ENCODE results near the gene EML1. TPM values are rescaled to one million over a fixed set of nuclear protein-coding genes. Genes with fewer than 3 reads are reported as not detected.

The EML1 gene
- total and polyA plus RNA-seq, 7 experiments from 2014 or later, result not detected

GRCh38 chr14:99808515-99808914 lies 15.3 kb downstream of the EML1 start:
- Mint-ChIP-seq H3K4me3 (no peak overlapping the region), H3K27ac (no peak overlapping the region), H3K9me3 (no peaks in the 10 kb centered on the region), H3K27me3 (peaks cover 4 to 31% (median 19%) of the 10 kb centered on the region in 5 donors), H3K36me3 (no peaks in the 10 kb centered on the region), H3K4me1 (no peaks in the 10 kb centered on the region)
- CTCF ChIA-PET, result no interaction called here
- no peaks in the 10 kb centered on the region for H3K4me1 ChIP-seq (ENCODE audit: control insufficient read depth in 2 of 2, insufficient read depth in 2 of 2, low read length in 2 of 2)
- no peak for DNase-seq
- no peaks in the 10 kb centered on the region for H3K9me3 ChIP-seq (ENCODE audit: control insufficient read depth in 2 of 3, low read length in 3 of 3)
- POLR2A ChIA-PET, result no interaction called here
- no peak for ATAC-seq
- H3K4me3 ChIP-seq (ENCODE audit: low read length), result no peak overlapping the region
- H3K36me3 ChIP-seq (ENCODE audit: control insufficient read depth in 2 of 3, insufficient read depth in 3 of 3, low read length in 3 of 3), result no peaks in the 10 kb centered on the region
- intact Hi-C loops (cut with micrococcal nuclease), result no loop called here
- peaks cover 0 to 5% of the 10 kb centered on the region in 2 donors for H3K27me3 ChIP-seq (ENCODE audit: control insufficient read depth in 2 of 2, insufficient read depth in 2 of 2, low read length in 2 of 2)
- H3K27ac ChIP-seq (ENCODE audit: low read depth, low read length), result no peak overlapping the region

GRCh38 chr14:99809360-99809759 lies 16.1 kb downstream of the EML1 start:
- Mint-ChIP-seq H3K4me1 (no peaks in the 10 kb centered on the region), H3K4me3 (no peak overlapping the region), H3K9me3 (no peaks in the 10 kb centered on the region), H3K27me3 (peaks cover 4 to 35% (median 20%) of the 10 kb centered on the region in 5 donors), H3K27ac (no peak overlapping the region), H3K36me3 (no peaks in the 10 kb centered on the region)
- ChIA-PET POLR2A (no interaction called here), CTCF (no interaction called here)
- Histone ChIP-seq H3K4me3 (ENCODE audit: low read length) (no peak overlapping the region), H3K27ac (ENCODE audit: low read depth, low read length) (no peak overlapping the region), H3K4me1 (ENCODE audit: control insufficient read depth in 2 of 2, insufficient read depth in 2 of 2, low read length in 2 of 2) (no peaks in the 10 kb centered on the region), H3K36me3 (ENCODE audit: control insufficient read depth in 2 of 3, insufficient read depth in 3 of 3, low read length in 3 of 3) (no peaks in the 10 kb centered on the region), H3K27me3 (ENCODE audit: control insufficient read depth in 2 of 2, insufficient read depth in 2 of 2, low read length in 2 of 2) (peaks cover 0 to 5% of the 10 kb centered on the region in 2 donors), H3K9me3 (ENCODE audit: control insufficient read depth in 2 of 3, low read length in 3 of 3) (no peaks in the 10 kb centered on the region)
- intact Hi-C loops (cut with micrococcal nuclease), result no loop called here
- no peak for ATAC-seq
- no peak for DNase-seq

GRCh38 chr14:99809859-99810558 lies 16.8 kb downstream of the EML1 start:
- peaks cover 0 to 5% of the 10 kb centered on the region in 2 donors for H3K27me3 ChIP-seq (ENCODE audit: control insufficient read depth in 2 of 2, insufficient read depth in 2 of 2, low read length in 2 of 2)
- H3K9me3 Mint-ChIP-seq, result no peaks in the 10 kb centered on the region
- no peak overlapping the region for H3K27ac Mint-ChIP-seq
- ChIA-PET POLR2A (no interaction called here), CTCF (no interaction called here)
- ATAC-seq (no peak), DNase-seq (no peak)
- H3K4me3 Mint-ChIP-seq, result no peak overlapping the region
- intact Hi-C loops (cut with micrococcal nuclease), result no loop called here
- H3K4me3 ChIP-seq (ENCODE audit: low read length), result no peak overlapping the region
- no peaks in the 10 kb centered on the region for H3K9me3 ChIP-seq (ENCODE audit: control insufficient read depth in 2 of 3, low read length in 3 of 3)
- H3K4me1 ChIP-seq (ENCODE audit: control insufficient read depth in 2 of 2, insufficient read depth in 2 of 2, low read length in 2 of 2), result no peaks in the 10 kb centered on the region
- no peaks in the 10 kb centered on the region for H3K36me3 ChIP-seq (ENCODE audit: control insufficient read depth in 2 of 3, insufficient read depth in 3 of 3, low read length in 3 of 3)
- H3K27ac ChIP-seq (ENCODE audit: low read depth, low read length), result no peak overlapping the region
- no peaks in the 10 kb centered on the region for H3K4me1 Mint-ChIP-seq
- peaks cover 6 to 33% (median 20%) of the 10 kb centered on the region in 5 donors for H3K27me3 Mint-ChIP-seq
- H3K36me3 Mint-ChIP-seq, result no peaks in the 10 kb centered on the region

- no peak for DNase-seq
- no peaks in the 10 kb centered on the region for H3K36me3 Mint-ChIP-seq
- Histone ChIP-seq H3K9me3 (ENCODE audit: control insufficient read depth in 2 of 3, low read length in 3 of 3) (no peaks in the 10 kb centered on the region), H3K27ac (ENCODE audit: low read depth, low read length) (no peak overlapping the region), H3K4me3 (ENCODE audit: low read length) (no peak overlapping the region), H3K4me1 (ENCODE audit: control insufficient read depth in 2 of 2, insufficient read depth in 2 of 2, low read length in 2 of 2) (no peaks in the 10 kb centered on the region), H3K27me3 (ENCODE audit: control insufficient read depth in 2 of 2, insufficient read depth in 2 of 2, low read length in 2 of 2) (peaks cover 0 to 5% of the 10 kb centered on the region in 2 donors), H3K36me3 (ENCODE audit: control insufficient read depth in 2 of 3, insufficient read depth in 3 of 3, low read length in 3 of 3) (no peaks in the 10 kb centered on the region)
- intact Hi-C loops (cut with micrococcal nuclease), result no loop called here
- no peak overlapping the region for H3K27ac Mint-ChIP-seq
- ATAC-seq, result no peak
- H3K27me3 Mint-ChIP-seq, result peaks cover 1 to 37% (median 20%) of the 10 kb centered on the region in 5 donors
- H3K9me3 Mint-ChIP-seq, result no peaks in the 10 kb centered on the region
- no peaks in the 10 kb centered on the region for H3K4me1 Mint-ChIP-seq
- H3K4me3 Mint-ChIP-seq, result no peak overlapping the region
- CTCF ChIA-PET, result no interaction called here
- POLR2A ChIA-PET, result no interaction called here
Measured at GRCh38 chr14:99810559-99810874, 17.3 kb downstream of the EML1 start.

- Histone ChIP-seq H3K4me3 (ENCODE audit: low read length) (no peak overlapping the region), H3K9me3 (ENCODE audit: control insufficient read depth in 2 of 3, low read length in 3 of 3) (no peaks in the 10 kb centered on the region), H3K4me1 (ENCODE audit: control insufficient read depth in 2 of 2, insufficient read depth in 2 of 2, low read length in 2 of 2) (no peaks in the 10 kb centered on the region), H3K27me3 (ENCODE audit: control insufficient read depth in 2 of 2, insufficient read depth in 2 of 2, low read length in 2 of 2) (peaks cover 0 to 5% of the 10 kb centered on the region in 2 donors), H3K36me3 (ENCODE audit: control insufficient read depth in 2 of 3, insufficient read depth in 3 of 3, low read length in 3 of 3) (no peaks in the 10 kb centered on the region), H3K27ac (ENCODE audit: low read depth, low read length) (no peak overlapping the region)
- POLR2A ChIA-PET, result interaction anchor here (0.6 kb wide), 1 partner anchor 373 kb away, joined by 4 read pairs; no protein-coding TSS in a partner anchor
- H3K27ac Mint-ChIP-seq, result no peak overlapping the region
- CTCF ChIA-PET, result no interaction called here
- DNase-seq (no peak), ATAC-seq (no peak)
- no peaks in the 10 kb centered on the region for H3K4me1 Mint-ChIP-seq
- no peaks in the 10 kb centered on the region for H3K9me3 Mint-ChIP-seq
- H3K27me3 Mint-ChIP-seq, result peaks cover 2 to 37% (median 17%) of the 10 kb centered on the region in 5 donors
- intact Hi-C loops (cut with micrococcal nuclease), result no loop called here
- H3K4me3 Mint-ChIP-seq, result no peak overlapping the region
- no peaks in the 10 kb centered on the region for H3K36me3 Mint-ChIP-seq
Measured at GRCh38 chr14:99812096-99812750, 19.0 kb downstream of the EML1 start.

- no peaks in the 10 kb centered on the region for H3K36me3 Mint-ChIP-seq
- H3K27me3 Mint-ChIP-seq, result peaks cover 6 to 40% (median 18%) of the 10 kb centered on the region in 5 donors
- no peaks in the 10 kb centered on the region for H3K4me1 ChIP-seq (ENCODE audit: control insufficient read depth in 2 of 2, insufficient read depth in 2 of 2, low read length in 2 of 2)
- no peaks in the 10 kb centered on the region for H3K9me3 Mint-ChIP-seq
- H3K27ac Mint-ChIP-seq, result no peak overlapping the region
- intact Hi-C loops (cut with micrococcal nuclease), result no loop called here
- no peak for DNase-seq
- no peak overlapping the region for H3K4me3 Mint-ChIP-seq
- no peaks in the 10 kb centered on the region for H3K4me1 Mint-ChIP-seq
- CTCF ChIA-PET, result no interaction called here
- POLR2A ChIA-PET, result no interaction called here
- H3K27ac ChIP-seq (ENCODE audit: low read depth, low read length), result no peak overlapping the region
- H3K27me3 ChIP-seq (ENCODE audit: control insufficient read depth in 2 of 2, insufficient read depth in 2 of 2, low read length in 2 of 2), result peaks cover 0 to 5% of the 10 kb centered on the region in 2 donors
- ATAC-seq, result no peak
- no peaks in the 10 kb centered on the region for H3K9me3 ChIP-seq (ENCODE audit: control insufficient read depth in 2 of 3, low read length in 3 of 3)
- H3K36me3 ChIP-seq (ENCODE audit: control insufficient read depth in 2 of 3, insufficient read depth in 3 of 3, low read length in 3 of 3), result no peaks in the 10 kb centered on the region
- H3K4me3 ChIP-seq (ENCODE audit: low read length), result no peak overlapping the region
Measured at GRCh38 chr14:99812892-99813291, 19.7 kb downstream of the EML1 start.

GRCh38 chr14:99815696-99816095 lies 22.5 kb downstream of the EML1 start:
- Histone ChIP-seq H3K4me1 (ENCODE audit: control insufficient read depth in 2 of 2, insufficient read depth in 2 of 2, low read length in 2 of 2) (no peaks in the 10 kb centered on the region), H3K36me3 (ENCODE audit: control insufficient read depth in 2 of 3, insufficient read depth in 3 of 3, low read length in 3 of 3) (no peaks in the 10 kb centered on the region), H3K27me3 (ENCODE audit: control insufficient read depth in 2 of 2, insufficient read depth in 2 of 2, low read length in 2 of 2) (no peaks in the 10 kb centered on the region), H3K27ac (ENCODE audit: low read depth, low read length) (no peak overlapping the region), H3K4me3 (ENCODE audit: low read length) (no peak overlapping the region), H3K9me3 (ENCODE audit: control insufficient read depth in 2 of 3, low read length in 3 of 3) (no peaks in the 10 kb centered on the region)
- Mint-ChIP-seq H3K36me3 (no peaks in the 10 kb centered on the region), H3K4me3 (no peak overlapping the region), H3K9me3 (no peaks in the 10 kb centered on the region), H3K27me3 (peaks cover 6 to 41% (median 26%) of the 10 kb centered on the region in 5 donors), H3K4me1 (peaks cover 0 to 9% (median 7%) of the 10 kb centered on the region in 7 donors), H3K27ac (no peak overlapping the region)
- DNase-seq (no peak), ATAC-seq (no peak)
- intact Hi-C loops (cut with micrococcal nuclease), result no loop called here
- ChIA-PET CTCF (no interaction called here), POLR2A (no interaction called here)
